Nephron (organoid): Measurements from ENCODE around the gene PEX5L.
A peak's percentile ranks its signal among the peaks of the same experiment; 100 is the strongest.

ENCODE experiments used
- H3K27ac Mint-ChIP-seq, 3 experiments: 2 replicates each; pipeline ENCODE4 v1.8.0; 2020; ENCODE audit warnings: mixed read lengths in 3 of 3, mild to moderate bottlenecking in 2 of 3, moderate library complexity in 1 of 3
- H3K27me3 Mint-ChIP-seq: 2 replicates; pipeline ENCODE4 v1.8.0; 2021; ENCODE audit warnings: low read depth, mild to moderate bottlenecking, moderate library complexity, mixed read lengths
- H3K36me3 Mint-ChIP-seq: 2 replicates; pipeline ENCODE4 v1.8.0; 2020; ENCODE audit warnings: low read depth, mixed read lengths
- H3K4me1 Mint-ChIP-seq: 2 replicates; pipeline ENCODE4 v1.8.0; 2020; ENCODE audit warnings: mixed read lengths
- H3K4me3 Mint-ChIP-seq, 3 experiments: 2 replicates each; pipeline ENCODE4 v1.8.0; 2020; ENCODE audit warnings: mild to moderate bottlenecking in 3 of 3, mixed read lengths in 3 of 3, moderate library complexity in 2 of 3
- H3K9me3 Mint-ChIP-seq: 2 replicates; pipeline ENCODE4 v1.8.0; 2020; ENCODE audit warnings: mixed read lengths
- TF ChIP-seq, protein P1 (sequence below), 3 experiments: fragments of 200-600 bp; sonication (generic); IDR thresholded peaks; one replicate each; pipeline ENCODE4 v1.5.0; 2021; ENCODE audit warnings: antibody characterized with exemption in 3 of 3; ENCODE audit not compliant: unreplicated experiment in 3 of 3

The PEX5L gene

DNA sequence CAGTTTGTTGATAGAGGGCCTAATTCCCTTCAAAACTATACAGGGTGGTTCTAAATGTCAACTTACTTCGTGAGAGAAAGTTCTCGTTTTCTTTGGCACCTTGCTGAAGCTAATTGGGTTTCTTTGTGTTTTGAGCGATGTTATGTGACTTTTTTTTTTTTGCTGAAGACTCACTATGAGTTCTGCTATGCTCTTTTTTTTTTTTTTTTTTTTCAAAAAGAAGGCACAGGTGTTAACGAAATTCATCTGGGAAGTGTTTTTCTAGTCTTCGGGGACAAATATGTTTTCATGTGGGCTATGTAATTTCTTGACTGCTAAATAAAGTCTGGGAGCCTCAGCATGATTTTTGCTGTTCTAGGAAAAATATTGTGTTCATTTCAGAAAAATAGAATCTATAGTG lies 81.5 kb downstream of the PEX5L start:
- Mint-ChIP-seq H3K9me3 (no peaks in the 10 kb centered on the region), H3K4me3 (no peak overlapping the region), H3K27me3 (no peaks in the 10 kb centered on the region), H3K4me1 (no peaks in the 10 kb centered on the region), H3K27ac (no peak overlapping the region), H3K36me3 (no peaks in the 10 kb centered on the region)
- TF ChIP-seq, protein P1, sequence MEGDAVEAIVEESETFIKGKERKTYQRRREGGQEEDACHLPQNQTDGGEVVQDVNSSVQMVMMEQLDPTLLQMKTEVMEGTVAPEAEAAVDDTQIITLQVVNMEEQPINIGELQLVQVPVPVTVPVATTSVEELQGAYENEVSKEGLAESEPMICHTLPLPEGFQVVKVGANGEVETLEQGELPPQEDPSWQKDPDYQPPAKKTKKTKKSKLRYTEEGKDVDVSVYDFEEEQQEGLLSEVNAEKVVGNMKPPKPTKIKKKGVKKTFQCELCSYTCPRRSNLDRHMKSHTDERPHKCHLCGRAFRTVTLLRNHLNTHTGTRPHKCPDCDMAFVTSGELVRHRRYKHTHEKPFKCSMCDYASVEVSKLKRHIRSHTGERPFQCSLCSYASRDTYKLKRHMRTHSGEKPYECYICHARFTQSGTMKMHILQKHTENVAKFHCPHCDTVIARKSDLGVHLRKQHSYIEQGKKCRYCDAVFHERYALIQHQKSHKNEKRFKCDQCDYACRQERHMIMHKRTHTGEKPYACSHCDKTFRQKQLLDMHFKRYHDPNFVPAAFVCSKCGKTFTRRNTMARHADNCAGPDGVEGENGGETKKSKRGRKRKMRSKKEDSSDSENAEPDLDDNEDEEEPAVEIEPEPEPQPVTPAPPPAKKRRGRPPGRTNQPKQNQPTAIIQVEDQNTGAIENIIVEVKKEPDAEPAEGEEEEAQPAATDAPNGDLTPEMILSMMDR (IDR thresholded peaks at IDR 0.05; ENCODE audit: unreplicated experiment in 3 of 3) = no peak

DNA sequence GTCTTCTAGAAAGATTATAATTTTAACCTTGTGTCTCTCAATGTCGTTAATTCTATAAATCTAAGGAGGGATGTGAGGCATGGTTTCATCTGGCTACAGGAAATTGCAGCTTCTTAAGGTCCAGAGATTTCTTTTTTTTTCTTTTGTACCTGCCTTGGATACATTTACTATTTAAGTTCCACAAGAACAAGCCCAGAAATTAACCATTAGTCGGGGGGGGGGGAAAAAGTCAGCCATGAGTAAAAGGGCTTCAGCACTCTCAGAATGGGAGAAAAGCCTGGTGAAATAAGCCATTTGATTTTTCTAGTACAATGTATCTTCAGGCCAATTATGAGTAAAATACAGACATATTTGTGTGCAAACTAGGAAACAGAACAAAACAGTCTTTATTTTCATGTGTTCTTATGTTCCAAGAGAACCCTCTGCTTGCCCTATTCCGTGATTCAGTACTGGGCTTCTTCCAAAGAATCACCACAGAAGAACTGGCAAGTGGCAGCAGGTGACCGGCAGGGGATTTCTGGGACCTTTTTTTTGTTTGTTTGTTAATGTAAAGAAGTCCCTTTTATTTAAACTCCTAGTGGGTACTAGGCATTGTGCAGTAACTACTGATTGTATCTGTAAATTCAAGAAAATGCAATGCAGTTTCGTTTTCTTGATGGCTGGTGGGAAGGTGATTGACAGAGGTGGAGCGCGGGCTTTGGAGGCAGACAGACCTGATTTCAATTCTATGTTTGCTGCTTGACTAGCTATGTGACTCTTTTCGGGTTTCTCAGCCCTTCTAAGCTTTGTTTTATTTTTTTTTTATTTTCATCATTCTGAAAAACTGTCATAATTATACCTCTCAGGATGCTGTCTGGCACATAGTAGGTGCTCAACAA lies 82.5 kb downstream of the PEX5L start:
- H3K36me3 Mint-ChIP-seq = no peaks in the 10 kb centered on the region
- TF ChIP-seq, protein P1 (IDR thresholded peaks at IDR 0.05; ENCODE audit: unreplicated experiment in 3 of 3) = no peak
- H3K27ac Mint-ChIP-seq = peak overlapping the region in 2 of 3 experiments; percentile 16 to 67

GRCh38 chr3:179950840-179951239 lies 85.9 kb downstream of the PEX5L start:
- Mint-ChIP-seq H3K36me3 (no peaks in the 10 kb centered on the region), H3K4me3 (no peak overlapping the region), H3K27ac (no peak overlapping the region), H3K9me3 (no peaks in the 10 kb centered on the region), H3K27me3 (peaks cover 3% of the 10 kb centered on the region), H3K4me1 (peaks cover 20% of the 10 kb centered on the region)
- TF ChIP-seq, protein P1 (IDR thresholded peaks at IDR 0.05; ENCODE audit: unreplicated experiment in 3 of 3) = no peak

More for the DNA sequence above, 82.5 kb downstream of the PEX5L start:
- H3K4me3 Mint-ChIP-seq = no peak overlapping the region
- peaks cover 3% of the 10 kb centered on the region for H3K27me3 Mint-ChIP-seq
- H3K9me3 Mint-ChIP-seq = no peaks in the 10 kb centered on the region
- peaks cover 8% of the 10 kb centered on the region for H3K4me1 Mint-ChIP-seq

GRCh38 chr3:179949869-179950268 lies 86.9 kb downstream of the PEX5L start:
- Mint-ChIP-seq H3K9me3 (no peaks in the 10 kb centered on the region), H3K4me1 (peaks cover 20% of the 10 kb centered on the region), H3K4me3 (no peak overlapping the region), H3K36me3 (no peaks in the 10 kb centered on the region), H3K27me3 (peaks cover 3% of the 10 kb centered on the region), H3K27ac (no peak overlapping the region)
- TF ChIP-seq, protein P1 (IDR thresholded peaks at IDR 0.05; ENCODE audit: unreplicated experiment in 3 of 3) = no peak

GRCh38 chr3:179949412-179949811 lies 87.3 kb downstream of the PEX5L start:
- H3K36me3 Mint-ChIP-seq = no peaks in the 10 kb centered on the region
- TF ChIP-seq, protein P1 (IDR thresholded peaks at IDR 0.05; ENCODE audit: unreplicated experiment in 3 of 3) = no peak
- H3K4me3 Mint-ChIP-seq = no peak overlapping the region
- H3K4me1 Mint-ChIP-seq = peaks cover 20% of the 10 kb centered on the region
- peak overlapping the region; percentile 18 to 30 (median 24) for H3K27ac Mint-ChIP-seq
- H3K27me3 Mint-ChIP-seq = peaks cover 3% of the 10 kb centered on the region
- H3K9me3 Mint-ChIP-seq = no peaks in the 10 kb centered on the region

DNA sequence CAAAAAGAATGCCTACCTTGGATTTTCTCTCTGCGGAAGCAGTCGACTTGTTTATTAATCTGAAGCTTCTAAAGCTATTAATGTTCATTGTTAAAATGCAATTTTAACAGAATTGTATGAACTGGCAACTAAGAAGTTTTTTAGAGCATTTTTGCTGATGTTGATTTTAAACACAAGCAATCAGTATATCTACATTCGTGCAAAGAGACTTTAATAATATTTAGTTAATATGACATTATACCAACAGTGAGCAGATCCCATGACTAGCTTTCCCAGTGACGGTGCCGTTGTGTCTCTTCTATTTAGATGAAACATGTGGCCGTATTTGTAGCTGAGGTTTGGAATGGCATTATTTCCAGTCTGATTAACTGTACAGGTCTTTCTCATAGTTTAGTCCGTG lies 88.0 kb downstream of the PEX5L start:
- TF ChIP-seq, protein P1 (IDR thresholded peaks at IDR 0.05; ENCODE audit: unreplicated experiment in 3 of 3) = no peak
- no peaks in the 10 kb centered on the region for H3K9me3 Mint-ChIP-seq
- H3K36me3 Mint-ChIP-seq = no peaks in the 10 kb centered on the region
- H3K27ac Mint-ChIP-seq = peak overlapping the region in 2 of 3 experiments; percentile 18 to 30
- peaks cover 20% of the 10 kb centered on the region for H3K4me1 Mint-ChIP-seq
- H3K4me3 Mint-ChIP-seq = no peak overlapping the region
- peaks cover 3% of the 10 kb centered on the region for H3K27me3 Mint-ChIP-seq
